ENCODE measurements around the gene LDAH.

- TF ChIP-seq CTCF (conservative IDR thresholded peaks at IDR 0.05; ENCODE audit: low read depth, low read length) (no peak), EZH2phosphoT487 (IDR thresholded peaks at IDR 0.05; ENCODE audit: borderline replicate concordance, low read length) (no peak)
These were observed 175.2 kb downstream of the LDAH start for GRCh38 chr2:20647738-20648137.
